SK-N-SH treated with all-trans-retinoic acid at 6 μM for 48 hours (cell line): ENCODE data around the gene FUBP3.

ENCODE experiments used
- ATAC-seq: fragments of 200-7000 bp; cut with Tn5 transposase; 3 replicates; pipeline ENCODE4 v1.9.1; 2020; ENCODE audit warnings: mild to moderate bottlenecking, moderate library complexity
- ARNTL ChIP-seq: fragments of 450-650 bp; formaldehyde crosslinking; IDR thresholded peaks from 2 replicates; pipeline ENCODE4 v1.5.0; 2020; ENCODE audit warnings: low read depth, mild to moderate bottlenecking, moderate library complexity, borderline replicate concordance
- BACH2 ChIP-seq: fragments of 250-450 bp; sonication (Bioruptor Pico); IDR thresholded peaks from 2 replicates; pipeline ENCODE4 v1.9.0; 2021; ENCODE audit warnings: mild to moderate bottlenecking, borderline replicate concordance
- ESRRG ChIP-seq: fragments of 250-450 bp; sonication (Bioruptor Pico); IDR thresholded peaks from 2 replicates; pipeline ENCODE4 v1.6.1; 2021; ENCODE audit warnings: mild to moderate bottlenecking
- GLIS3 ChIP-seq: fragments of 250-450 bp; sonication (Bioruptor Pico); IDR thresholded peaks from 2 replicates; pipeline ENCODE4 v1.5.0; 2020; ENCODE audit warnings: mild to moderate bottlenecking, moderate library complexity
- ISL1 ChIP-seq: fragments of 250-450 bp; sonication (Bioruptor Pico); IDR thresholded peaks from 2 replicates; pipeline ENCODE4 v2.1.2; 2022; ENCODE audit warnings: mild to moderate bottlenecking, moderate library complexity
- OSR1 ChIP-seq: fragments of 250-450 bp; sonication (Bioruptor Pico); IDR thresholded peaks from 2 replicates; pipeline ENCODE4 v1.8.0; 2022; ENCODE audit warnings: moderate library complexity, mild to moderate bottlenecking, inconsistent platforms
- PPARA ChIP-seq: fragments of 250-450 bp; sonication (Bioruptor Pico); IDR thresholded peaks from 2 replicates; pipeline ENCODE4 v1.5.0; 2020; ENCODE audit warnings: mild to moderate bottlenecking, borderline replicate concordance
- RARB ChIP-seq: fragments of 250-450 bp; sonication (Bioruptor Pico); IDR thresholded peaks from 2 replicates; pipeline ENCODE4 v1.8.0; 2021; ENCODE audit warnings: mild to moderate bottlenecking, moderate library complexity
- SNAI2 ChIP-seq: fragments of 250-450 bp; sonication (Bioruptor Pico); IDR thresholded peaks from 2 replicates; pipeline ENCODE4 v1.5.0; 2020; ENCODE audit warnings: mild to moderate bottlenecking, moderate library complexity
- TCF4 ChIP-seq: fragments of 250-450 bp; sonication (Bioruptor Pico); IDR thresholded peaks from 2 replicates; pipeline ENCODE4 v1.8.0; 2021; ENCODE audit warnings: mild to moderate bottlenecking, moderate library complexity, borderline replicate concordance
- TOX ChIP-seq: fragments of 250-450 bp; sonication (Bioruptor Pico); IDR thresholded peaks from 2 replicates; pipeline ENCODE4 v1.8.0; 2021; ENCODE audit warnings: mild to moderate bottlenecking, moderate library complexity, borderline replicate concordance
- ZC3H10 ChIP-seq: fragments of 250-450 bp; sonication (Bioruptor Pico); IDR thresholded peaks from 2 replicates; pipeline ENCODE4 v1.5.1; 2021; ENCODE audit warnings: mild to moderate bottlenecking, moderate library complexity
- ZFP3 ChIP-seq: fragments of 250-450 bp; sonication (Bioruptor Pico); IDR thresholded peaks from 2 replicates; pipeline ENCODE4 v1.5.0; 2020; ENCODE audit warnings: mild to moderate bottlenecking, moderate library complexity
- ZFP30 ChIP-seq: fragments of 450-650 bp; formaldehyde crosslinking; IDR thresholded peaks from 2 replicates; pipeline ENCODE4 v1.5.0; 2022; ENCODE audit warnings: mild to moderate bottlenecking, moderate library complexity
- ZNF8 ChIP-seq: fragments of 450-650 bp; formaldehyde crosslinking; IDR thresholded peaks from 2 replicates; pipeline ENCODE4 v1.5.0; 2020; ENCODE audit warnings: mild to moderate bottlenecking, moderate library complexity
- TF ChIP-seq, protein P1 (sequence below): fragments of 250-450 bp; sonication (Bioruptor Pico); IDR thresholded peaks from 2 replicates; pipeline ENCODE4 v1.5.0; 2020; ENCODE audit warnings: mild to moderate bottlenecking, moderate library complexity
- TF ChIP-seq, protein P2 (sequence below): fragments of 250-450 bp; sonication (Bioruptor Pico); IDR thresholded peaks from 2 replicates; pipeline ENCODE4 v1.8.0; 2020; ENCODE audit warnings: mild to moderate bottlenecking, moderate library complexity, borderline replicate concordance
- TF ChIP-seq, protein P3 (sequence below): fragments of 250-450 bp; sonication (Bioruptor Pico); IDR thresholded peaks from 2 replicates; pipeline ENCODE4 v1.5.1; 2021; ENCODE audit warnings: mild to moderate bottlenecking, moderate library complexity
- TF ChIP-seq, protein P4 (sequence below): fragments of 250-450 bp; sonication (Bioruptor Pico); IDR thresholded peaks from 2 replicates; pipeline ENCODE4 v1.8.0; 2021; ENCODE audit warnings: low read depth, mild to moderate bottlenecking, moderate library complexity, borderline replicate concordance

FUBP3 gene

DNA sequence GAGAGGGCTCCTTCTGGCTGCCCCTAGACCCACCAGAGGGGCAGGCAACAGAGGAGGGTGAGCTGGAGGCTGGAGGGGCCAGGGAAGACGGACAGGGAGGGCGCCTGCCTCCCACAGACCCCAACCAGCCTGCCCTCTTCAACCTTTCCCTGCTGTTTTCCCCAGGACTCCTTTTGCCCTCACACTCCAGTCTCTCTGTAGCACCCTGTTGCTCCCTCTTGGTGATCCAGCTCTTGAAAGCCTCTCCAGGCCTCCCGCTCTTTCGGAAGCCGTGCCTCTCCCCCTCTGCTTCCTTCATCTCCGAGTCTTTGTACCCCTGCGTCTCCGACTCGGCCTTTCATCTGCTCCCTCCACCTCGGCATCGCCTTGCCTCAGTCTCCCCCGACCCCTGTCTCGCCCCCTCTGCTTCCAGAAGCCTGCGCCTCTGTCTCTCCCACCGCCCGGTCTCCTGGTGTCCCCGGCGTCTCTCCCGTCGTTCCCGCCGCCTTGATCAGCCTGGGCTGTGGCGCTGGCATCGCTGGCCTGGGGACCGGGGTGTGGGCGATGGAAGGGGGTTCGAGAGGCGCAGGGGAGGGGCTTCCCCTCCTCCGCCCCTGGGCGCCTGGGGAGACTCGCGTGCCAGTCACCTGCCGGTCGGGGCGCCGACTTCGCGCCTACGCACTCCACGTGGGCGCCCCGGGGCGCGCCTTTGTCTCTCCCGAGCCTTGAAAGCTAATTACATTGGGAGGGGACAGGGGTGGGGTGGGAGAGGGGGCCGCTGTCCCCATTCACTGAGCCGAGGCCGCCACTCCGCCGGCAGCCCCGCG is 79.7 kb downstream of the FUBP3 start:
- TF ChIP-seq OSR1 (CRISPR knock-in tag) (no peak), ARNTL (CRISPR knock-in tag) (no peak), ESRRG (CRISPR knock-in tag) (no peak), BACH2 (CRISPR knock-in tag) (no peak), ZFP30 (CRISPR knock-in tag) (no peak), ISL1 (CRISPR knock-in tag) (no peak), TCF4 (CRISPR knock-in tag) (no peak), SNAI2 (CRISPR knock-in tag) (no peak), RARB (no peak), PPARA (no peak)
- TF ChIP-seq, protein P1, sequence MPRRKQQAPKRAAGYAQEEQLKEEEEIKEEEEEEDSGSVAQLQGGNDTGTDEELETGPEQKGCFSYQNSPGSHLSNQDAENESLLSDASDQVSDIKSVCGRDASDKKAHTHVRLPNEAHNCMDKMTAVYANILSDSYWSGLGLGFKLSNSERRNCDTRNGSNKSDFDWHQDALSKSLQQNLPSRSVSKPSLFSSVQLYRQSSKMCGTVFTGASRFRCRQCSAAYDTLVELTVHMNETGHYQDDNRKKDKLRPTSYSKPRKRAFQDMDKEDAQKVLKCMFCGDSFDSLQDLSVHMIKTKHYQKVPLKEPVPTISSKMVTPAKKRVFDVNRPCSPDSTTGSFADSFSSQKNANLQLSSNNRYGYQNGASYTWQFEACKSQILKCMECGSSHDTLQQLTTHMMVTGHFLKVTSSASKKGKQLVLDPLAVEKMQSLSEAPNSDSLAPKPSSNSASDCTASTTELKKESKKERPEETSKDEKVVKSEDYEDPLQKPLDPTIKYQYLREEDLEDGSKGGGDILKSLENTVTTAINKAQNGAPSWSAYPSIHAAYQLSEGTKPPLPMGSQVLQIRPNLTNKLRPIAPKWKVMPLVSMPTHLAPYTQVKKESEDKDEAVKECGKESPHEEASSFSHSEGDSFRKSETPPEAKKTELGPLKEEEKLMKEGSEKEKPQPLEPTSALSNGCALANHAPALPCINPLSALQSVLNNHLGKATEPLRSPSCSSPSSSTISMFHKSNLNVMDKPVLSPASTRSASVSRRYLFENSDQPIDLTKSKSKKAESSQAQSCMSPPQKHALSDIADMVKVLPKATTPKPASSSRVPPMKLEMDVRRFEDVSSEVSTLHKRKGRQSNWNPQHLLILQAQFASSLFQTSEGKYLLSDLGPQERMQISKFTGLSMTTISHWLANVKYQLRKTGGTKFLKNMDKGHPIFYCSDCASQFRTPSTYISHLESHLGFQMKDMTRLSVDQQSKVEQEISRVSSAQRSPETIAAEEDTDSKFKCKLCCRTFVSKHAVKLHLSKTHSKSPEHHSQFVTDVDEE (CRISPR knock-in tag) = no peak
- TF ChIP-seq, protein P2, sequence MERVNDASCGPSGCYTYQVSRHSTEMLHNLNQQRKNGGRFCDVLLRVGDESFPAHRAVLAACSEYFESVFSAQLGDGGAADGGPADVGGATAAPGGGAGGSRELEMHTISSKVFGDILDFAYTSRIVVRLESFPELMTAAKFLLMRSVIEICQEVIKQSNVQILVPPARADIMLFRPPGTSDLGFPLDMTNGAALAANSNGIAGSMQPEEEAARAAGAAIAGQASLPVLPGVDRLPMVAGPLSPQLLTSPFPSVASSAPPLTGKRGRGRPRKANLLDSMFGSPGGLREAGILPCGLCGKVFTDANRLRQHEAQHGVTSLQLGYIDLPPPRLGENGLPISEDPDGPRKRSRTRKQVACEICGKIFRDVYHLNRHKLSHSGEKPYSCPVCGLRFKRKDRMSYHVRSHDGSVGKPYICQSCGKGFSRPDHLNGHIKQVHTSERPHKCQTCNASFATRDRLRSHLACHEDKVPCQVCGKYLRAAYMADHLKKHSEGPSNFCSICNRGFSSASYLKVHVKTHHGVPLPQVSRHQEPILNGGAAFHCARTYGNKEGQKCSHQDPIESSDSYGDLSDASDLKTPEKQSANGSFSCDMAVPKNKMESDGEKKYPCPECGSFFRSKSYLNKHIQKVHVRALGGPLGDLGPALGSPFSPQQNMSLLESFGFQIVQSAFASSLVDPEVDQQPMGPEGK (CRISPR knock-in tag) = no peak
- TF ChIP-seq, protein P3, sequence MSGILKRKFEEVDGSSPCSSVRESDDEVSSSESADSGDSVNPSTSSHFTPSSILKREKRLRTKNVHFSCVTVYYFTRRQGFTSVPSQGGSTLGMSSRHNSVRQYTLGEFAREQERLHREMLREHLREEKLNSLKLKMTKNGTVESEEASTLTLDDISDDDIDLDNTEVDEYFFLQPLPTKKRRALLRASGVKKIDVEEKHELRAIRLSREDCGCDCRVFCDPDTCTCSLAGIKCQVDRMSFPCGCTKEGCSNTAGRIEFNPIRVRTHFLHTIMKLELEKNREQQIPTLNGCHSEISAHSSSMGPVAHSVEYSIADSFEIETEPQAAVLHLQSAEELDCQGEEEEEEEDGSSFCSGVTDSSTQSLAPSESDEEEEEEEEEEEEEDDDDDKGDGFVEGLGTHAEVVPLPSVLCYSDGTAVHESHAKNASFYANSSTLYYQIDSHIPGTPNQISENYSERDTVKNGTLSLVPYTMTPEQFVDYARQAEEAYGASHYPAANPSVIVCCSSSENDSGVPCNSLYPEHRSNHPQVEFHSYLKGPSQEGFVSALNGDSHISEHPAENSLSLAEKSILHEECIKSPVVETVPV = no peak
- ATAC-seq = no peak

DNA sequence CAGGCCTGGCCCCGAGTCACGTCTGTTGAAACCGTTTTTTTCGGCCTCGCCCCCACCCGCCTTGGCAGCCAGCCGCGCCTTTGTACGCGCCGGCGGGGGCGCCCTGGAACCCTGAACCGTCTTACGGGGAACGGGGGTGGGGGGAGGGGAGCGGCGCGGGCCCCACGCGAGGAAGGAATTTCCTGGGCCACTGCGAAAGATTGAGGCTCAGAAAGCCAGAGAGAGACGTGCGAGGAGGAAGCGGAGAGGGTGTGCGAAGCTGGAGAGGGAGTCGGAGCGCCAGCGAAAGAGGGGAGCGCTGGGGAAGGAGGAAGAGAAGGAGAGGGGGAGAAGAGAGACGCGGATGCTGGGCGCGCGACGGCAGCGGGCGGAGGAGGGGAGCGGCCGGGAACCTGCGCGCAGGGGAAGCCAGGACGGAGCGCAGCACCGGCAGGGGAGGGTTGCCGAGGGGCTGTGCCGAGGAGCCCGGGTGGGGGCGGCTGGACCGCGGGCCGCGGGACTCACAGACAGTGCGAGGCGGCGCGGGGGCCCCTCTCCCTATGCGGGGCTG is 80.4 kb downstream of the FUBP3 start:
- TF ChIP-seq PPARA = no peak
- TF ChIP-seq ZFP3 (CRISPR knock-in tag) = no peak
- TF ChIP-seq, protein P2 (CRISPR knock-in tag) = no peak
- no peak for TF ChIP-seq TOX (CRISPR knock-in tag)
- TF ChIP-seq, protein P1 (CRISPR knock-in tag) = no peak
- no peak for TF ChIP-seq ZC3H10 (CRISPR knock-in tag)
- no peak for ATAC-seq

DNA sequence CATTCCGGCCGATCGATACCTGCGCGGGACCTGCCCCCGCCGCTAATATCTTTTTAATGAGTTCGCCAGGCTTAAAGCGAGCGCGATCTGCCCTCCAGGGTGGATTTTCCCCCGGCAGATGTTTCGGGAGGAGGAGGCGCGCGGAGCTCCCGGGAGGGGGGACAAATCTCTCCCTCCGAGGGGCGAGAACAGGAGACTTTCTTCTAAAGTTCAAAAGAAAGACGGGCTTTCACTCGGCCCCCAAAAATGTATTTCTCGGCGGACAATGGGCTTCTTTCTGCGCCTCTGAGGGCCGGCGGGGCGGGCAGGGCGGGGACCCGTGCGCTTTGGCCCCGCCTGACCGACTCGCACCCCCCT is 80.9 kb downstream of the FUBP3 start:
- TF ChIP-seq ESRRG (CRISPR knock-in tag) (no peak), ARNTL (CRISPR knock-in tag) (no peak), ZFP30 (CRISPR knock-in tag) (no peak), ZNF8 (CRISPR knock-in tag) (no peak), PPARA (no peak), GLIS3 (CRISPR knock-in tag) (no peak)
- TF ChIP-seq, protein P4, sequence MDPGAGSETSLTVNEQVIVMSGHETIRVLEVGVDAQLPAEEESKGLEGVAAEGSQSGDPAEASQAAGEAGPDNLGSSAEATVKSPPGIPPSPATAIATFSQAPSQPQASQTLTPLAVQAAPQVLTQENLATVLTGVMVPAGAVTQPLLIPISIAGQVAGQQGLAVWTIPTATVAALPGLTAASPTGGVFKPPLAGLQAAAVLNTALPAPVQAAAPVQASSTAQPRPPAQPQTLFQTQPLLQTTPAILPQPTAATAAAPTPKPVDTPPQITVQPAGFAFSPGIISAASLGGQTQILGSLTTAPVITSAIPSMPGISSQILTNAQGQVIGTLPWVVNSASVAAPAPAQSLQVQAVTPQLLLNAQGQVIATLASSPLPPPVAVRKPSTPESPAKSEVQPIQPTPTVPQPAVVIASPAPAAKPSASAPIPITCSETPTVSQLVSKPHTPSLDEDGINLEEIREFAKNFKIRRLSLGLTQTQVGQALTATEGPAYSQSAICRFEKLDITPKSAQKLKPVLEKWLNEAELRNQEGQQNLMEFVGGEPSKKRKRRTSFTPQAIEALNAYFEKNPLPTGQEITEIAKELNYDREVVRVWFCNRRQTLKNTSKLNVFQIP (CRISPR knock-in tag) = no peak
- no peak for ATAC-seq
